Activated effector memory CD4-positive, alpha-beta T cell treated with anti-CD3 and anti-CD28 coated beads, Interleukin-2, amount 50 U/mL, for 16 hours (primary cell): Measurements from ENCODE around the gene CD151.

Experiments
- DNase-seq: peaks from one replicate; pipeline ENCODE4 v3.0.0-alpha.2; 2020

The CD151 gene

GRCh38 chr11:843818-844692, 11.3 kb downstream of the CD151 start:
- DNase-seq = no peak

GRCh38 chr11:844693-845644, 12.2 kb downstream of the CD151 start:
- DNase-seq = no peak

- no peak for DNase-seq
These were observed 13.2 kb downstream of the CD151 start for GRCh38 chr11:845872-846495.

- DNase-seq = no peak
These were observed 13.8 kb downstream of the CD151 start for GRCh38 chr11:846496-847098.

GRCh38 chr11:847876-848275, 15.1 kb downstream of the CD151 start:
- no peak for DNase-seq

GRCh38 chr11:848380-848931, 15.7 kb downstream of the CD151 start:
- peak; percentile 88 for DNase-seq

- DNase-seq = peak; percentile 80
These were observed 16.5 kb downstream of the CD151 start for GRCh38 chr11:849104-849824.

GRCh38 chr11:849951-850774, 17.4 kb downstream of the CD151 start:
- DNase-seq = no peak

GRCh38 chr11:850775-851763, 18.3 kb downstream of the CD151 start:
- DNase-seq = no peak

- DNase-seq = no peak
These were observed 20.0 kb downstream of the CD151 start for GRCh38 chr11:852762-853161.

GRCh38 chr11:853682-854448, 21.1 kb downstream of the CD151 start:
- no peak for DNase-seq

- DNase-seq = no peak
These were observed 22.0 kb downstream of the CD151 start for GRCh38 chr11:854601-855329.

GRCh38 chr11:855330-855674, 22.6 kb downstream of the CD151 start:
- no peak for DNase-seq

GRCh38 chr11:855796-856195, 23.0 kb downstream of the CD151 start:
- DNase-seq = no peak

- no peak for DNase-seq
These were observed 23.6 kb downstream of the CD151 start for GRCh38 chr11:856397-856796.

GRCh38 chr11:858053-858761, 25.5 kb downstream of the CD151 start:
- DNase-seq = no peak

- DNase-seq = no peak
These were observed 26.1 kb downstream of the CD151 start for GRCh38 chr11:858762-859339.
